ENCODE data around the gene TACC3. TPM values are rescaled to one million over a fixed set of nuclear protein-coding genes. Genes with fewer than 3 reads are reported as not detected.
A peak's percentile ranks its signal among the peaks of the same experiment; 100 is the strongest.

Gene TACC3
- total and polyA plus RNA-seq, 2 experiments from 2014 or later = 18.1 to 78.2 TPM

DNA sequence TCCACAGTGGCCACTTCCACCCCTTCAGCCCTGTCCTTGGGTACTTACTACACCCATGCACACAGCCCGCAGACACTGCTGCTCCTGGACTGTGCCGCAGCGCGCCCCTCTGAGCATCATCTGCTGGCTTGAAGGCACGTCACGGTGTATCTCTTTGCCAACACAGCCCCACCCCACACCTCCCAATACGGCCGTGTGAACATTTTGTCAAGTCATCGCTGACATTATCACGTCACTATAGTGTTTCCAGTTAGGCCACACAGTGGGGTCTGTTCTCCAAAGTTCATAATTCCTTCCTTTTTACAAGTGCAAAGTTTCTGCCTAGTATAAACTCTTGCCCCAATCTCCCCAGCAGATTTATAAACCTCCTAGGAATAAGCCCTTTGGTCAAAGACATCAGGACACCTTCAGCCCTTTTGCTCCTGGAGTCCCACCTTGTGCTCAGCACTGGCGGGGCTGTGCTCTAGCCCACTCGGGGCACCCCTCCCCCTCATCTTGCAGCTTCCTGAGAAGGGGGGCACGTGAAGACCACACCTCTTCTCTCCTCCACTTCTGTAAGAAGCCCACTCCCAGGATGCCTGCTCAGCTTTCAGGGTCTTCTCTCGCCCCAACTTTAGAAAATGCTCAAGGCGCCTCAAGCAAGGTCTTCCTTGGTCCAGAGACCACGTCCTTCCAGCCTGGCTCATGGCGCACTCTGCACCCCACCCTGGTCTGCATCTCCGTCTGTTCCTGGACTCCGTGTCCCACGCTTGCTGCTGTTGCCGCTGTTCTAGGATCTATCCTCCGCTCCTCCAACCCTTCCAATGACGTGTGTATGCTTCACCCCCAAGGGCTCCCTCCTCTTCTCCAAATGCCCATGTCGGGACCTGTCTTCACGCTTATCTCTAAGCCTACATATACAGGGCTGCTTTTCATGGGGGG lies 44.5 kb upstream of the TACC3 start:
- H3K27me3 ChIP-seq = no peaks in the 10 kb centered on the region
- no peaks in the 10 kb centered on the region for H3K36me3 ChIP-seq
- DNase-seq (ENCODE audit: low read depth in 1 of 2, low spot score in 1 of 2) = no peak
- H3K9me3 ChIP-seq (ENCODE audit: low read depth) = no peaks in the 10 kb centered on the region
- H3K4me3 ChIP-seq = no peak overlapping the region
- no peaks in the 10 kb centered on the region for H3K4me1 ChIP-seq (ENCODE audit: low read depth)
- no peak for TF ChIP-seq CTCF (IDR thresholded peaks at IDR 0.05; ENCODE audit: low read depth, low read length)
- H3K27ac ChIP-seq = no peak overlapping the region

DNA sequence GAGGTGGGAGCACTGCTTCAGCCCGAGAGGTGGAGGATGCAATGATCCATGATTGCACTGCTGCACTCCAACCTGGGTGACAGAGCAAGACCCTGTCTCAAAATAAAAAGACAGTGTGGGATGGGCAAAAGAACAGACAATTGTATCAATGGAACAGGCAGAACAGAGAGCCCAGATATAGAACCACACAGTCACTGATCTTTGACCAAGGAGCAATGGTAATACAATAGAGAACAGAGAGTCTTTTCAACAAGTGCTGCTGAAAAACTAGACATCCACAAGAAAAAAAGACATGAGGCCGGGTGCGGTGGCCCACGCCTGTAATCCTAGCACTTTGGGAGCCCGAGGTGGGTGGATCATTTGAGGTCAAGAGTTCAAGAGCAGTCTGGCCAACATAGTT lies 43.1 kb upstream of the TACC3 start:
- DNase-seq (ENCODE audit: low read depth in 1 of 2, low spot score in 1 of 2) = no peak
- Histone ChIP-seq H3K9me3 (ENCODE audit: low read depth) (no peaks in the 10 kb centered on the region), H3K4me3 (no peak overlapping the region), H3K4me1 (ENCODE audit: low read depth) (no peaks in the 10 kb centered on the region), H3K36me3 (no peaks in the 10 kb centered on the region), H3K27ac (no peak overlapping the region), H3K27me3 (peaks cover 6% of the 10 kb centered on the region)
- no peak for TF ChIP-seq CTCF (IDR thresholded peaks at IDR 0.05; ENCODE audit: low read depth, low read length)

GRCh38 chr4:1682860-1683259 lies 38.5 kb upstream of the TACC3 start:
- Histone ChIP-seq H3K9me3 (ENCODE audit: low read depth) (no peaks in the 10 kb centered on the region), H3K36me3 (no peaks in the 10 kb centered on the region), H3K4me1 (ENCODE audit: low read depth) (no peaks in the 10 kb centered on the region), H3K4me3 (no peak overlapping the region), H3K27me3 (peaks cover 11% of the 10 kb centered on the region), H3K27ac (no peak overlapping the region)
- TF ChIP-seq CTCF (IDR thresholded peaks at IDR 0.05; ENCODE audit: low read depth, low read length) = no peak
- no peak for DNase-seq (ENCODE audit: low read depth in 1 of 2, low spot score in 1 of 2)

GRCh38 chr4:1683261-1683735 lies 38.0 kb upstream of the TACC3 start:
- H3K36me3 ChIP-seq = no peaks in the 10 kb centered on the region
- no peak overlapping the region for H3K27ac ChIP-seq
- H3K4me1 ChIP-seq (ENCODE audit: low read depth) = no peaks in the 10 kb centered on the region
- no peak for TF ChIP-seq CTCF (IDR thresholded peaks at IDR 0.05; ENCODE audit: low read depth, low read length)
- peaks cover 11% of the 10 kb centered on the region for H3K27me3 ChIP-seq
- peak overlapping the region; percentile 53 for H3K4me3 ChIP-seq
- DNase-seq (ENCODE audit: low read depth in 1 of 2, low spot score in 1 of 2) = peak in 1 of 2 donors; percentile 84
- H3K9me3 ChIP-seq (ENCODE audit: low read depth) = no peaks in the 10 kb centered on the region

GRCh38 chr4:1683736-1684505 lies 37.4 kb upstream of the TACC3 start, which contains the start of gene FAM53A:
Gene FAM53A, minus strand, starts transcription at chr4:1684313. Its CDS starts 15,572 bp downstream, at chr4:1668741.
- H3K4me3 ChIP-seq = peak within 1 kb of the TSS; percentile 53
- no peak for TF ChIP-seq CTCF (IDR thresholded peaks at IDR 0.05; ENCODE audit: low read depth, low read length)
- no peak within 1 kb of the TSS for H3K27ac ChIP-seq
- H3K9me3 ChIP-seq (ENCODE audit: low read depth) = no peaks in the 10 kb centered on the region
- H3K27me3 ChIP-seq = peaks cover 11% of the 10 kb centered on the region
- DNase-seq (ENCODE audit: low read depth in 1 of 2, low spot score in 1 of 2) = peak; percentile 93
- H3K4me1 ChIP-seq (ENCODE audit: low read depth) = no peaks in the 10 kb centered on the region
- no peaks in the 10 kb centered on the region for H3K36me3 ChIP-seq

Data from cardiac muscle cell (in vitro differentiated cells and primary cell).